Colon (tissue), 2 donors: ENCODE data around the gene SEMA4A.
A peak's percentile ranks its signal among the peaks of the same experiment; 100 is the strongest.

Source experiments
- FAIRE-seq: peaks from 2 replicates; lab custom pipeline; 2012; peaks lifted over from hg19 to GRCh38; lab: Jason Lieb, UNC
- donor health status: control.
- donor health status: control.

SEMA4A gene

GRCh38 chr1:156194300-156194652 is 40.9 kb downstream of the SEMA4A start:
- no peak for FAIRE-seq

GRCh38 chr1:156195853-156196252 is 42.5 kb downstream of the SEMA4A start:
- FAIRE-seq, result no peak

DNA sequence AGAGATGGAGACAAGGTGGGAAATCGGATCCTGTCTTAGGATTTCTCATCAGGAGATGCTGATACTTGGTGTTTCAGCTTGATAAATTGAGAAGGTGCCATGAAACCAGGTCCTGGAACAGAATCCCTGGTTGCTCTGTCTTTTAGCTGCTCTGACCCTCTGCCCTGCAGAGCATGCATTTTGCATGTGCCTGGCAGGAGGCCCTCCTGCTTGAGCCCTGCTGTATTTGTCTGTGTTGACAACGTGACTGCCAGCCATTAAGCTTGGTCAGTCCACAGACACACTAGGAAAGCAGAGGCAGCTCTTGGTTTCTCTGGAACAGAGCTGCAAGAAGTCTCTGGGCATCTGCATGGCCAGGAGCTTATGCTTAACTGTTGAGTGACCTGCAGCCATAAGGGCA is 43.1 kb downstream of the SEMA4A start:
- no peak for FAIRE-seq

GRCh38 chr1:156198831-156199349 is 45.5 kb downstream of the SEMA4A start:
- no peak for FAIRE-seq

- no peak for FAIRE-seq
Measured at GRCh38 chr1:156200044-156200443, 46.7 kb downstream of the SEMA4A start.

GRCh38 chr1:156203331-156203730 is 49.9 kb downstream of the SEMA4A start:
- FAIRE-seq, result no peak

- no peak for FAIRE-seq
Measured at GRCh38 chr1:156204686-156205085, 51.3 kb downstream of the SEMA4A start.

DNA sequence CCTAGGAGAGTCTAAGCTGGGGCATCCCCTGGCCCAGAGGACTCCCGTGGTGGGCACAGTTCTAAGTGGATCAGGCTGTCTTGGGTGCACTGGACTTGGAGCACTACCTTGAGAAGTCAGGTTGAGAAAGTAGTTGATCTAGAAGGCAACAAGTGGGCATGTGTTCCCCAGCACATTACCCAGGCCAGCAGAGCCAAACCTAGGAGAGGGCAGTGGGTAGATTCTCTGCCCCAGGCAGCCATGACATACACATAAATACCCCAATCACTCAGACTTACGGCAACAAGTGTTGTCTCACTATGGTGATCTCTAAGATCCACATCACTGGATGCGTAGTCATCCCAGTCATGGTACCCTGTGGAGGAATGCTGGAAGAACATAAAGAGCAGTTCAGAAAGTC is 57.9 kb downstream of the SEMA4A start:
- FAIRE-seq, result no peak

- no peak for FAIRE-seq
Measured at GRCh38 chr1:156212130-156212529, 58.7 kb downstream of the SEMA4A start.

- no peak for FAIRE-seq
Measured at GRCh38 chr1:156212833-156213643, 59.7 kb downstream of the SEMA4A start, which contains the start of gene PMF1. Gene PMF1, plus strand, starts transcription at chr1:156213007. Its CDS starts 9 bp downstream, at chr1:156213016.

DNA sequence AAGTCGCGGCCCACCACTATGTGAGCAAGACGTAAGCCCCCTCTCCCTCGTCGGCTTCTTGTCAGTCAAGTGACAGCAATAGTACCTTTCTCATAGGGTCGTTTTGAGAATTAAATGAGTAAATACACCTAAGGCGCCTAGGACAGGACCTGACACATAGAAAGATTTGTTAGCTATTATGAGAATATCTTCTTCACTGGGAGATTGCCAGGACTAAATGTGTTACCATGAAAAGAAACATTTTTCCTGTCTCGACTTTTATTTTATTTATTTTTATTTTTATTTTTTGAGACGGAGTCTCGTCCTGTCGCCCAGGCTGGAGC is 60.2 kb downstream of the SEMA4A start:
- no peak for FAIRE-seq

DNA sequence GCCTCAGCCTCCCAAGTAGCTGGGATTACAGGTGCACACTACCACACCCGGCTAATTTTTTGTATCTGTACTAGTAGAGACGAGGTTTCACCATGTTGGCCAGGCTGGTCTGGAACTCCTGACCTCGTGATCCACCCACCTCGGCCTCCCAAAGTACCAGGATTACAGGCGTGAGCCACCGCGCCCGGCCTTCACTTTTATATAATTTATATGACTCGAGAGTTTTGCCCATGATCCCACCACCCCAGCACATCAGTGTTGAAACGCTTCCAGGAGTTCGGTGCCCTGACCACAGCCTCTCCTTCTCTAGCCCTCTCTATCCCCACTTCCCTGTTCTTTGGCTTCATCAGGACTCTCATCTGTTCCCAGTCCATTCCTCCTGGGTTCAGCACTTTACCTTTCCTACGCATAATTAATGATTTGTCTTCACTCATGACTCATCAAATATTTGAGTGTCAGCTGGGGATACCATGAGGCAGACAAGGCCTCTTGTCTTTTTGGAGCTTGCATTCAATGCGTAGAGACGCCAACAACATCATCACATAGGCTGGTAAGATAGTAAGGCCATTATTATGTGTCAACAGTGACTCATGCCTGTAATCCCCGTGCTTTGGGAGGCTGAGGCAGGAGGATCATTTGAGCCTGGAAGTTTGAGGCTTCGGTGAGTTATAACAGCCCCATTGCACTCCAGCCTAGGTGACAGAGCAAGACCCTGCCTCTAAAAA is 60.8 kb downstream of the SEMA4A start:
- FAIRE-seq, result no peak

DNA sequence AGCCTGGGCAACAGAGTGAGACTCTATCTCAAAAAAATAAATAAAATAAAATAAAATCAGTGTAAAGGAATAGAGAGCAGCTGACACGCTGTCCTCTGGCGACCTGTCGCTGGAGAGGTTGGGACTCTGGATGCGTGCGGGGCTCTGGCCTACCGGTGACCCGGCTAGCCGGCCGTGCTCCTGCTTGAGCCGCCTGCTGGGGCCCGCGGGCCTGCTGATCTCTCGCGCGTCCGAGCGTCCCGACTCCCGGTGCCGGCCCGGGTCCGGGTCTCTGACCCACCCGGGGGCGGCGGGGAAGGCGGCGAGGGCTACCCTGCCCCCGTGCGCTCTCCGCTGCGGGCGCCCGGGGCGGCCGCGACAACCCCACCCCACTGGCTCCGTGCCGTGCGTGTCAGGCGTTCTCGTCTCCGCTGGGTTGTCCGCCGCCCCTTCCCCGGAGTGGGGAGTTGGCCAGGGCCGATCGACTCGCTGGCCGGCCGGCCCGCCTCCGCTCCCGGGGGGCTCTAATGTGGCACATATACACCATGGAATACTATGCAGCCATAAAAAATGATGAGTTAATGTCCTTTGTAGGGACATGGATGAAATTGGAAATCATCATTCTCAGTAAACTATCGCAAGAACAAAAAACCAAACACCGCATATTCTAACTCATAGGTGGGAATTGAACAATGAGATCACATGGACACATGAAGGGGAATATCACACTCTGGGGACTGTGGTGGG is 63.1 kb downstream of the SEMA4A start:
- FAIRE-seq, result peak; percentile 98

DNA sequence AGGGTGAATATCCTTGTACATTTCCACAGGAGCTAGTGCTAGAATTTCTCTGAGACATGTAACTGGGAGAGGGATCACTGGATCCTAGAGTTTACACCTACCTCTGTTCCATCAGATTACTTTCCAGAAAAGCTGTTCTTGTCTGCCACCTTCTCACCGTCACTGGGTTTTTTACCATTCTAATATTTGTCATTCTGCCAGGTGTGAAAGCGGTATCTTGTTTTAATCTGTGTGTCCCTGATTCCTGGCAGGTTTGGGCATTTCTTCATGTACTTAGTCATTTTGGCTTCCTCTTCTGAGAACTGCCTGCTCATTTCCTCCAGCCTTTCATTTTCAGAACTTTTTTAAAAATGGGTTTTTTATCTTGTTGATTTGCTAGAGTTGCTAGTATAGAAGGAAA is 64.5 kb downstream of the SEMA4A start:
- no peak for FAIRE-seq

DNA sequence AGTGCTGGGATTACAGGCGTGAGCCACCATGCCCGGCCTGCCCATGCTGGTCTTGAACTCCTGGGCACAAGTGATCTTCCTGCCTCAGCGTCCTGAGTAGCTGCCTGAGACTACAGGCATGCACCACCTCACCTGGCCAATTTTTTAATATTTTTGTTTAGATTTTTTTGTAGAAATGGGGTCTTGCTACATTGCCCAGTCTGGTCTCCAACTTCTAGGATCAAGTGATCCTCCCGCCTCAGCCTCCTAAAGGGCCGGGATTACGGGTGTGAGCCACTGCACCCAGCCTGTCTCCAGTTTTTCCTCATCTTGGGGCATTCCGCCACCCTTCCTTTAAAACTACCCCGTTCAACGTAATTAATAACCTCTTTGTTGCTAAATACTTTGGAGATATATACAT is 66.8 kb downstream of the SEMA4A start:
- FAIRE-seq, result no peak

GRCh38 chr1:156221986-156222692 is 68.8 kb downstream of the SEMA4A start:
- no peak for FAIRE-seq

DNA sequence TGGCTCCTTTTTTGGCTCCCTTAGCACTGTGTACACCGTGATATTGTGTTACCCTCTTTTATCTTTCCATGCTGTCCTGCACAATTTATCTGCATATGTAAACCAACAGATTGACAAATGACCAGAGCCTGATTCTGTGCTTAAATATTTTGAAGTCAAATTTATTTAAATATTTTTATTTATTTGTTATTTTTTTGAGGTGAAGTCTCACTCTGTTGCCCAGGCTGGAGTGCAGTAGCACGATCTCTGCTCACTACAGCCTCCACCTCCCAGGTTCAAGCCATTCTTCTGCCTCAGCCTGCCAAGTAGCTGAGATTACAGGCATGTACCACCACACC is 72.3 kb downstream of the SEMA4A start:
- no peak for FAIRE-seq

- no peak for FAIRE-seq
Measured at GRCh38 chr1:156226116-156226538, 72.7 kb downstream of the SEMA4A start.

DNA sequence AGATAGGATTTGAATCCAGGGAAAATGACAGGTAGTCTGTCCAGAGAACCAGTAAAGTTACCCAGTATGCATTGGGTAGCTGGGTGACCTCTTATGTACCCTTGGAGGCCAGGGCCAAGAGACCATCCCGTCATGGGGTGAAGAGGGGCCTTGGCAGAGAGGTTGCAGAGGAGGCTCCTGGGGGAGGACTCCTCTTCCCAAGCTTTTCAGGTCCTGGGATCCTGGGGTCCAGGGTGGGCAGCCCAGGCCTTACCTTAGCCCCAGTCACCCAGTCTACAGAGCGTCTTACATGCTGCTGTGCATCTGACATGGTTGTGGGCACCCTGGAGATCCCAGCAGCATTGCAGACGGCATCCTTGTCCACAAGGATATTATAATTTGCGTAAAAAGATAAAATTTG is 73.4 kb downstream of the SEMA4A start:
- no peak for FAIRE-seq
